Bronchial epithelial cell (primary cell): Measurements from ENCODE around the gene CAPN1. TPM values are rescaled to one million over a fixed set of nuclear protein-coding genes. Genes with fewer than 3 reads are reported as not detected.
A peak's percentile ranks its signal among the peaks of the same experiment; 100 is the strongest.

Source experiments
- DNase-seq: peaks from one replicate; pipeline ENCODE4 v3.0.0-alpha.2; 2010; ENCODE audit warnings: low read depth
- FAIRE-seq: peaks from 2 replicates; lab custom pipeline; 2011; peaks lifted over from hg19 to GRCh38; lab: Jason Lieb, UNC
- H3K27me3 ChIP-seq: 2 replicates; pipeline ENCODE4 v1.5.1; 2011; ENCODE audit warnings: low read length; ENCODE audit not compliant: control insufficient read depth, insufficient read depth
- H3K36me3 ChIP-seq: 2 replicates; pipeline ENCODE4 v1.5.1; 2011; ENCODE audit warnings: low read length; ENCODE audit not compliant: control insufficient read depth, insufficient read depth
- H3K4me3 ChIP-seq: 2 replicates; pipeline ENCODE4 v1.5.1; 2011; ENCODE audit warnings: mild to moderate bottlenecking, low read depth, low read length, control low read depth
- CTCF ChIP-seq: IDR thresholded peaks from 2 replicates; pipeline ENCODE4 v1.5.1; 2011; ENCODE audit warnings: mild to moderate bottlenecking, moderate library complexity, low read length, control low read depth, inconsistent platforms; ENCODE audit not compliant: insufficient read depth, severe bottlenecking
- total RNA-seq: library from RNA; depleted of rRNA; stranded (reverse); fragments of >200 nt; gene quantifications from 2 replicates; pipeline ENCODE4 v1.2.1, GENCODE V29; 2014

Gene CAPN1
- total RNA-seq, 1 donor from 2014 or later: 136 TPM

DNA sequence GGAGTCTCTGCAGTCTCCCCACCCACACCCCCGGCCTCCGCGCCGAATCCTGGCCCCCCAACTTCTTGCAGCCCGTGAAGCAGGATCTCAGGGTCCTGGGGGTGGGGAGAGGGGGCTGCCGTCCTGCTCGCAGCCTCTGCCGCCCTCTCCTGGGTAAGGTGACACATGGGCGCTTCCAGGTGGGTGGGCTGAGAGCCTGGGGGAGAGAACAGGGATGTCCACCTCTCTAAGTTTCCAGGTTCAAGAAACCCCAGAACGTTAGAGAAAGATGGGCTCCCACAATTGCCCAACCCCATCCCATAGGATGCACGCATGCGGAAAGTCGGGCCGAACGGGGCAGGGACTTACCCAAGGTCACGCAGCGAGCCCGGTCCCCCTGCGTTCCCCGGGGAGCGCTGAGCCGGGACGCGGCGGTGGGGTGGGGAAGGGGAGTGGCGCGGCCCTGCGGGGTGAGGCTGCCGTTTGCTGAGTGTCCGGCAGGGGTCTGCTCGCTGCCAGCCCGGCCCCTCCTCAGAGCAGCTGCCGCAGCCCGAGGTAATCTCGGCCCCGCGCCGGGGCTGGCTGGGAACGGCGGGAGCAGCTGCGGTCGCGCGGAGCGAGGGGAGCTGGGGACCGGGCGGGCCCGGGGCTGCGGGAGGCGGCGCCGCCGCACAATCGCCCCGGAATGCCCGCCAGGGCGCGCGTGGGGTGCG lies 705 bp upstream of the CAPN1 start:
- H3K27me3 ChIP-seq: no peaks in the 10 kb centered on the region
- DNase-seq: peak; percentile 30
- FAIRE-seq: no peak

DNA sequence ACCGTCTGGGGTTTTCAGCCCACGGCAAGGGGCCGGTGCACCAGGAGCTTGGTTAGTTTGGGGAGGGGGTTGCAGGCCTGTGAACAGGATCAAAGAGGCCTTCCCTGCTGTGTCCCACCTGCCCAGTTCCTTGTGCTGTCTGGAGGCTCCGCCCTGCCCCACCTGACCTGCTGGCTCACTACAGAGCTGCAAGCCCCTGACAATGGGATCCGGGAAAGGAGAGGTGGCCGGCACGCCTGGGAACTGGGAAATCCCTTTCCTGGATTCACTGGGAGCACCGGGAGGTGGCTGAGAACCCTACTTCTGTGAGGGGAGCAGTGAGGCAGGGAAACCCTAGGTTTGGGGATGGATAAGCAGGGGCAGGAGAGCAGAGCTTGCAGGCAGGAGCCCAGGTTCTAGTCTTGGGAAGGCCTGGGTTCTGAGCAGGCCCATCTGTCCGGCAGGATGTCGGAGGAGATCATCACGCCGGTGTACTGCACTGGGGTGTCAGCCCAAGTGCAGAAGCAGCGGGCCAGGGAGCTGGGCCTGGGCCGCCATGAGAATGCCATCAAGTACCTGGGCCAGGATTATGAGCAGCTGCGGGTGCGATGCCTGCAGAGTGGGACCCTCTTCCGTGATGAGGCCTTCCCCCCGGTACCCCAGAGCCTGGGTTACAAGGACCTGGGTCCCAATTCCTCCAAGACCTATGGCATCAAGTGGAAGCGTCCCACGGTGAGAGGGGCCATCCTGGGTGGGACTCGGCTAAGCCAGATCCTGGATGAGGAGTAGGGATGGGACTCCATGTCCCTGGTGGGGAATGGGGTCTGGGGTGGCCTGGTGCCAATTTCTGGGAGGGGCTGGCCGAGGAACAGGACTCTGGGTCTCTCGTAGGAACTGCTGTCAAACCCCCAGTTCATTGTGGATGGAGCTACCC lies 786 bp downstream of the CAPN1 start:
- DNase-seq (peak; percentile 52), FAIRE-seq (no peak)
- H3K4me3 ChIP-seq: peak overlapping the region; percentile 88
- TF ChIP-seq CTCF: no peak
- peaks cover 30% of the 10 kb centered on the region for H3K36me3 ChIP-seq
- no peaks in the 10 kb centered on the region for H3K27me3 ChIP-seq

More for the DNA sequence above, 705 bp upstream of the CAPN1 start:
- H3K4me3 ChIP-seq: peak overlapping the region; percentile 88
- TF ChIP-seq CTCF: peak; percentile 48
- peaks cover 16% of the 10 kb centered on the region for H3K36me3 ChIP-seq

GRCh38 chr11:65183201-65183891 lies 1.6 kb downstream of the CAPN1 start:
- DNase-seq (peak; percentile 79), FAIRE-seq (peak; percentile 23)
- Histone ChIP-seq H3K36me3 (peaks cover 36% of the 10 kb centered on the region), H3K4me3 (peak overlapping the region; percentile 88), H3K27me3 (no peaks in the 10 kb centered on the region)
- TF ChIP-seq CTCF: no peak

DNA sequence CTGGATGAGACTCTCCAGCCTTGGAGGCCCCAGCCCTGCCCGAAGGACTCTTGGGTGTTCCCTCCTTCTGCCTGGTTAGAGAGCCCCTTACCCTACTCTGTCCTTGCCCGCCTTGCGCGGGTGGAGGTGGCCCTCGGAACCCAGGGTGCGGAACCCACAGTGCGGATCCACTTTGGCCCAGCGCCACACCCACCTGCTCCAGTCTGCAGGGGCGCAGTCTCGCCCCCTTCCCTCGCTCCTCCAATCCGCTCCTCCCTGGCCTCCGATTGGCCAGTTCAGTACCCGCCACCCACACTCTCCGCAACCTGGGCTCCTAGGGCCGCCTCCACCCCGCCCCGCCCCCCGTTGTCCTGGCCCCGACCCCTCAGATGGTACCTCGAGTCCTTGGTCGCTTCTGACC lies 2.4 kb downstream of the CAPN1 start:
- DNase-seq: no peak
- no peak for FAIRE-seq
- peaks cover 42% of the 10 kb centered on the region for H3K36me3 ChIP-seq
- no peaks in the 10 kb centered on the region for H3K27me3 ChIP-seq
- peak overlapping the region; percentile 88 for H3K4me3 ChIP-seq
- no peak for TF ChIP-seq CTCF

DNA sequence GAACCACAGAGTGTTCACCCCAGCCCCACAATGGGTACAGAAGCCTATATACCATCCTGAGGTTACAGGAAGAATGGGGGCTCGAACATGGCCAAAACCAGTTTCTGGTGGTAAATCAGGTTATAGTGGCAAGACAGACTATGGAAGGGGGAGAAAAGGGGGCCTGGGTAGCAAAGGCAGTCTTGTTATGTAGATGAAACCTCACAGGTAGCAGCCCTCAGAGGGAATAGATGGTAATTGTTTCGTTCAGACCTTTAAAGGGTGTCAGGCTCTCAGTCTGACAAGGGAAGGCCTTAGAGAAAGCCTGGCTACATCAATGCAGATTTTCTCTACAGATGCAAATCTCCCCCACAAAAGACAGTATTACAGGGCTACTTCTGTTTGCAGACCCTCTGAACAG lies 3.4 kb downstream of the CAPN1 start:
- DNase-seq (no peak), FAIRE-seq (no peak)
- no peak for TF ChIP-seq CTCF
- Histone ChIP-seq H3K36me3 (peaks cover 50% of the 10 kb centered on the region), H3K27me3 (no peaks in the 10 kb centered on the region), H3K4me3 (no peak overlapping the region)
